ENCODE measurements around the gene ARHGAP8.
"Not testable (repeated sequence)": the region's sequence is repeated elsewhere in the genome, so short reads cannot be mapped to it uniquely, and the experiment has no call there.

The ARHGAP8 gene

GRCh38 chr22:44743804-44744211, 8.6 kb upstream of the ARHGAP8 start:
- TF ChIP-seq CTCF (IDR thresholded peaks at IDR 0.05; ENCODE audit: low read depth, low read length) = no peak
- in situ Hi-C loops (cut with HindIII; ENCODE audit: low sequenced_read_pairs) = no loop called here
- no peak overlapping the region for H3K4me3 ChIP-seq (ENCODE audit: low read depth, low read length)
- no peak for DNase-seq (ENCODE audit: low read depth, low spot score)

GRCh38 chr22:44745853-44746789, 6.3 kb upstream of the ARHGAP8 start:
- no peak overlapping the region for H3K4me3 ChIP-seq (ENCODE audit: low read depth, low read length)
- DNase-seq (ENCODE audit: low read depth, low spot score) = no peak
- TF ChIP-seq CTCF (IDR thresholded peaks at IDR 0.05; ENCODE audit: low read depth, low read length) = no peak
- in situ Hi-C loops (cut with HindIII; ENCODE audit: low sequenced_read_pairs) = no loop called here

GRCh38 chr22:44747784-44748127, 4.6 kb upstream of the ARHGAP8 start:
- DNase-seq (ENCODE audit: low read depth, low spot score); in situ Hi-C loops (cut with HindIII; ENCODE audit: low sequenced_read_pairs); H3K4me3 ChIP-seq (ENCODE audit: low read depth, low read length): not testable (repeated sequence)

- in situ Hi-C loops (cut with HindIII; ENCODE audit: low sequenced_read_pairs) = no loop called here
Observed at GRCh38 chr22:44748524-44748923, 3.9 kb upstream of the ARHGAP8 start.

GRCh38 chr22:44750481-44750880, 1.9 kb upstream of the ARHGAP8 start:
- no peak overlapping the region for H3K4me3 ChIP-seq (ENCODE audit: low read depth, low read length)

More at GRCh38 chr22:44748524-44748923, 3.9 kb upstream of the ARHGAP8 start:
- TF ChIP-seq CTCF (IDR thresholded peaks at IDR 0.05; ENCODE audit: low read depth, low read length) = no peak
- H3K4me3 ChIP-seq (ENCODE audit: low read depth, low read length) = no peak overlapping the region
- no peak for DNase-seq (ENCODE audit: low read depth, low spot score)

GRCh38 chr22:44753189-44754042, 1.0 kb downstream of the ARHGAP8 start:
- no peak for TF ChIP-seq CTCF (IDR thresholded peaks at IDR 0.05; ENCODE audit: low read depth, low read length)
- in situ Hi-C loops (cut with HindIII; ENCODE audit: low sequenced_read_pairs) = no loop called here
- no peak overlapping the region for H3K4me3 ChIP-seq (ENCODE audit: low read depth, low read length)
- peak; percentile 49 for DNase-seq (ENCODE audit: low read depth, low spot score)

More at GRCh38 chr22:44750481-44750880, 1.9 kb upstream of the ARHGAP8 start:
- no peak for DNase-seq (ENCODE audit: low read depth, low spot score)
- in situ Hi-C loops (cut with HindIII; ENCODE audit: low sequenced_read_pairs) = no loop called here
- TF ChIP-seq CTCF (IDR thresholded peaks at IDR 0.05; ENCODE audit: low read depth, low read length) = no peak

All from astrocyte of the spinal cord (primary cell).